ENCODE data around the gene ZNF330. TPM values are rescaled to one million over a fixed set of nuclear protein-coding genes. Genes with fewer than 3 reads are reported as not detected.

The ZNF330 gene
- total and polyA plus RNA-seq, 7 donors: 18.5 to 48.2 (median 32.6) TPM

- H3K27me3 ChIP-seq: no peaks in the 10 kb centered on the region
- no peak overlapping the region for H3K27ac ChIP-seq
- 71 to 80% methylated on average over 2 of the region's 2 CpGs for WGBS, 2 donors
- peaks cover 0 to 6% (median 0%) of the 10 kb centered on the region in 4 donors for H3K4me1 ChIP-seq
- intact Hi-C loops (cut with DNase I): no loop called here
- H3K36me3 ChIP-seq: no peaks in the 10 kb centered on the region
- H3K9me3 ChIP-seq: no peaks in the 10 kb centered on the region
- no peak for DNase-seq
- TF ChIP-seq EP300 (IDR thresholded peaks at IDR 0.05) (no peak), CTCF (IDR thresholded peaks at IDR 0.05) (no peak)
- no peak overlapping the region for H3K4me3 ChIP-seq
Observed at GRCh38 chr4:141247430-141247780, 26.7 kb downstream of the ZNF330 start.

GRCh38 chr4:141248029-141248428, 27.3 kb downstream of the ZNF330 start:
- TF ChIP-seq POLR2AphosphoS5 (IDR thresholded peaks at IDR 0.05) (no peak), POLR2A (IDR thresholded peaks at IDR 0.05) (no peak), EP300 (IDR thresholded peaks at IDR 0.05) (no peak), CTCF (IDR thresholded peaks at IDR 0.05) (no peak)
- Histone ChIP-seq H3K27ac (no peak overlapping the region), H3K4me3 (no peak overlapping the region), H3K36me3 (no peaks in the 10 kb centered on the region), H3K27me3 (no peaks in the 10 kb centered on the region), H3K9me3 (no peaks in the 10 kb centered on the region), H3K4me1 (peaks cover 0 to 6% (median 0%) of the 10 kb centered on the region in 4 donors)
- DNase-seq: no peak
- 83 to 88% methylated on average over 4 of the region's 4 CpGs for WGBS, 2 donors
- intact Hi-C loops (cut with DNase I): no loop called here

GRCh38 chr4:141248486-141248885, 27.8 kb downstream of the ZNF330 start:
- TF ChIP-seq CTCF (IDR thresholded peaks at IDR 0.05) (no peak), POLR2AphosphoS5 (IDR thresholded peaks at IDR 0.05) (no peak), EP300 (IDR thresholded peaks at IDR 0.05) (no peak), POLR2A (IDR thresholded peaks at IDR 0.05) (no peak)
- Histone ChIP-seq H3K4me3 (no peak overlapping the region), H3K9me3 (no peaks in the 10 kb centered on the region), H3K27ac (no peak overlapping the region), H3K36me3 (no peaks in the 10 kb centered on the region), H3K27me3 (no peaks in the 10 kb centered on the region), H3K4me1 (peaks cover 0 to 6% (median 0%) of the 10 kb centered on the region in 4 donors)
- no peak for DNase-seq
- intact Hi-C loops (cut with DNase I): no loop called here

GRCh38 chr4:141254326-141254725, 33.6 kb downstream of the ZNF330 start:
- H3K4me3 ChIP-seq: no peak overlapping the region
- H3K27ac ChIP-seq: no peak overlapping the region
- H3K27me3 ChIP-seq: no peaks in the 10 kb centered on the region
- no peaks in the 10 kb centered on the region for H3K4me1 ChIP-seq
- TF ChIP-seq POLR2AphosphoS5 (IDR thresholded peaks at IDR 0.05) (no peak), CTCF (IDR thresholded peaks at IDR 0.05) (no peak), POLR2A (IDR thresholded peaks at IDR 0.05) (no peak), EP300 (IDR thresholded peaks at IDR 0.05) (no peak)
- DNase-seq: no peak
- H3K36me3 ChIP-seq: no peaks in the 10 kb centered on the region
- intact Hi-C loops (cut with DNase I): no loop called here
- H3K9me3 ChIP-seq: no peaks in the 10 kb centered on the region

- Histone ChIP-seq H3K4me3 (no peak overlapping the region), H3K9me3 (no peaks in the 10 kb centered on the region), H3K27ac (no peak overlapping the region), H3K27me3 (no peaks in the 10 kb centered on the region), H3K4me1 (no peaks in the 10 kb centered on the region), H3K36me3 (no peaks in the 10 kb centered on the region)
- intact Hi-C loops (cut with DNase I): no loop called here
- TF ChIP-seq POLR2AphosphoS5 (IDR thresholded peaks at IDR 0.05) (no peak), CTCF (IDR thresholded peaks at IDR 0.05) (no peak), POLR2A (IDR thresholded peaks at IDR 0.05) (no peak), EP300 (IDR thresholded peaks at IDR 0.05) (no peak)
- WGBS, 2 donors: 84 to 92% methylated on average over 2 of the region's 2 CpGs
- no peak for DNase-seq
Observed at GRCh38 chr4:141255016-141255415, 34.3 kb downstream of the ZNF330 start.
